SK-N-SH (cell line): ENCODE measurements around the gene IGFALS. TPM values are rescaled to one million over a fixed set of nuclear protein-coding genes. Genes with fewer than 3 reads are reported as not detected.

Experiments
- CTCF ChIA-PET: fragments of 300-600, 350-600 bp; formaldehyde crosslinking; extraction: SDS; loops from one replicate; lab custom pipeline; 2021; lab: Yijun Ruan, JAX
- POLR2A ChIA-PET: fragments of 350-600 bp; sonication (Branson Sonifier 250); formaldehyde crosslinking; extraction: SDS; loops from one replicate; lab custom pipeline; 2020; ENCODE audit warnings: antibody characterized with exemption, inconsistent platforms; lab: Yijun Ruan, JAX
- DNase-seq: peaks from one replicate; pipeline ENCODE4 v3.0.0; 2012
- H2AFZ ChIP-seq: fragments of 200-600 bp; sonication (generic); 2 replicates; pipeline ENCODE4 v1.8.1; 2016; ENCODE audit warnings: antibody characterized with exemption, mild to moderate bottlenecking, low read depth
- H3F3A ChIP-seq: fragments of 200-600 bp; sonication (generic); replicated peaks from 2 replicates; pipeline ENCODE3; 2016; ENCODE audit warnings: antibody characterized with exemption, mild to moderate bottlenecking; ENCODE audit not compliant: insufficient read depth
- H3K27ac ChIP-seq, 2 experiments: fragments of 200-500 bp in 1 of 2; fragments of 200-600 bp in 1 of 2; sonication (Bioruptor generic) in 1 of 2; sonication (generic), shearing (Covaris generic) in 1 of 2; 2 replicates each; pipeline versions ENCODE4 v1.5.1 to v1.6.1; 2014 to 2016; ENCODE audit warnings: low read depth in 2 of 2, inconsistent platforms in 1 of 2, low read length in 1 of 2, mild to moderate bottlenecking in 1 of 2, mixed read lengths in 1 of 2
- H3K27me3 ChIP-seq: fragments of 200-600 bp; sonication (generic), shearing (Covaris generic); 2 replicates; pipeline ENCODE4 v1.6.1; 2016; ENCODE audit warnings: mixed run types; ENCODE audit not compliant: insufficient read depth
- H3K36me3 ChIP-seq, 2 experiments: fragments of 200-500 bp in 1 of 2; fragments of 200-600 bp in 1 of 2; sonication (Bioruptor generic) in 1 of 2; sonication (generic) in 1 of 2; replicated peaks in 1 of 2; 2 replicates each; pipeline versions ENCODE3 to v1.5.1; 2014 to 2016; ENCODE audit warnings: low read length in 1 of 2, mild to moderate bottlenecking in 1 of 2; ENCODE audit not compliant: insufficient read depth in 2 of 2, control insufficient read depth in 1 of 2
- H3K4me1 ChIP-seq, 2 experiments: fragments of 200-500 bp in 1 of 2; fragments of 200-600 bp in 1 of 2; sonication (Bioruptor generic) in 1 of 2; sonication (generic), shearing (Covaris generic) in 1 of 2; 2 replicates each; pipeline versions ENCODE4 v1.5.1 to v1.6.1; 2014 to 2016; ENCODE audit warnings: low read depth in 1 of 2, low read length in 1 of 2, mixed run types in 1 of 2; ENCODE audit not compliant: insufficient read depth in 2 of 2, control insufficient read depth in 1 of 2
- H3K4me2 ChIP-seq: fragments of 200-600 bp; sonication (generic), shearing (Covaris generic); 2 replicates; pipeline ENCODE4 v1.6.1; 2017; ENCODE audit warnings: mixed run types
- H3K4me3 ChIP-seq, 2 experiments: fragments of 200-500 bp in 1 of 2; fragments of 200-600 bp in 1 of 2; sonication (Bioruptor generic) in 1 of 2; sonication (generic), shearing (Covaris generic) in 1 of 2; 2 replicates each; pipeline versions ENCODE4 v1.5.1 to v1.8.1; 2014 to 2016; ENCODE audit warnings: low read depth in 2 of 2, inconsistent platforms in 1 of 2, low read length in 1 of 2, mild to moderate bottlenecking in 1 of 2, mixed read lengths in 1 of 2, moderate library complexity in 1 of 2
- H3K79me2 ChIP-seq: fragments of 200-600 bp; sonication (generic); 2 replicates; pipeline ENCODE4 v1.8.1; 2017; ENCODE audit warnings: mild to moderate bottlenecking; ENCODE audit not compliant: insufficient read depth
- H3K9ac ChIP-seq: fragments of 200-600 bp; sonication (generic); 2 replicates; pipeline ENCODE4 v1.6.1; 2017; ENCODE audit warnings: mixed run types
- H3K9me2 ChIP-seq: fragments of 200-600 bp; sonication (generic); 2 replicates; pipeline ENCODE4 v1.6.1; 2017; ENCODE audit warnings: mixed run types
- H3K9me3 ChIP-seq: fragments of 200-600 bp; sonication (generic); 2 replicates; pipeline ENCODE4 v1.6.1; 2017; ENCODE audit warnings: mixed run types, mild to moderate bottlenecking, moderate library complexity
- H4K20me1 ChIP-seq: fragments of 200-600 bp; sonication (generic); 2 replicates; pipeline ENCODE4 v1.6.1; 2017; ENCODE audit warnings: mild to moderate bottlenecking, mixed run types; ENCODE audit not compliant: insufficient read depth
- EP300 ChIP-seq, 2 experiments: IDR thresholded peaks; 2 replicates each; pipeline versions ENCODE4 v1.4.0 to v1.6.1; 2012; ENCODE audit warnings: borderline replicate concordance in 1 of 2, low read depth in 1 of 2, low read length in 1 of 2
- FOXM1 ChIP-seq: IDR thresholded peaks from 2 replicates; pipeline ENCODE4 v1.4.0; 2012; ENCODE audit warnings: low read depth, mild to moderate bottlenecking
- GABPA ChIP-seq: IDR thresholded peaks from 2 replicates; pipeline ENCODE4 v1.4.0; 2012; ENCODE audit warnings: low read depth, mild to moderate bottlenecking
- JUND ChIP-seq: IDR thresholded peaks from 2 replicates; pipeline ENCODE4 v1.4.0; 2012
- MEF2A ChIP-seq: IDR thresholded peaks from 2 replicates; pipeline ENCODE4 v1.4.0; 2012; ENCODE audit warnings: low read depth, borderline replicate concordance
- MXI1 ChIP-seq: IDR thresholded peaks from 2 replicates; pipeline ENCODE4 v1.6.1; 2012; ENCODE audit warnings: mild to moderate bottlenecking, low read depth, low read length, improper control_type of control experiment
- NFIC ChIP-seq: IDR thresholded peaks from 2 replicates; pipeline ENCODE4 v1.4.0; 2012; ENCODE audit warnings: borderline replicate concordance
- POLR2AphosphoS5 ChIP-seq: IDR thresholded peaks from 2 replicates; pipeline ENCODE4 v1.6.1; 2012; ENCODE audit warnings: low read depth, low read length
- RCOR1 ChIP-seq: fragments of 150-350 bp; IDR thresholded peaks from 2 replicates; pipeline ENCODE4 v1.6.1; 2017; ENCODE audit warnings: antibody characterized with exemption, low read length
- RFX5 ChIP-seq: IDR thresholded peaks from 2 replicates; pipeline ENCODE4 v1.6.1; 2012; ENCODE audit warnings: mild to moderate bottlenecking, improper control_type of control experiment, low read length
- RXRA ChIP-seq: IDR thresholded peaks from 2 replicates; pipeline ENCODE4 v1.4.0; 2012; ENCODE audit warnings: low read depth, mild to moderate bottlenecking, borderline replicate concordance
- SIN3A ChIP-seq: IDR thresholded peaks from 2 replicates; pipeline ENCODE4 v1.6.1; 2012; ENCODE audit warnings: low read depth, mild to moderate bottlenecking, low read length, moderate library complexity, borderline replicate concordance
- SMC3 ChIP-seq: IDR thresholded peaks from 2 replicates; pipeline ENCODE4 v1.6.1; 2012; ENCODE audit warnings: low read depth, low read length, improper control_type of control experiment
- TCF12 ChIP-seq: IDR thresholded peaks from 2 replicates; pipeline ENCODE4 v1.4.0; 2012
- WGBS: methylation state at CpG from one replicate; pipeline ENCODE4 v1.1.6; 2017; ENCODE audit warnings: low lambda C conversion rate; 5-methylcytosine and 5-hydroxymethylcytosine counted together
- polyA plus RNA-seq, 3 experiments: library from polyadenylated mRNA; depleted of rRNA; stranded (reverse); fragments of >200 nt; gene quantifications; 2 replicates each; pipeline ENCODE4 v1.2.3, GENCODE V29; 2012
- TF ChIP-seq, protein P1 (sequence below): fragments of 200-600 bp; sonication (generic); IDR thresholded peaks from 2 replicates; pipeline ENCODE4 v1.6.1; 2017; ENCODE audit warnings: antibody characterized with exemption, mild to moderate bottlenecking, moderate library complexity

IGFALS gene
- polyA plus RNA-seq, 1 of the 3 experiments (the other 2 are of a cell fraction): 0.02 TPM

DNA sequence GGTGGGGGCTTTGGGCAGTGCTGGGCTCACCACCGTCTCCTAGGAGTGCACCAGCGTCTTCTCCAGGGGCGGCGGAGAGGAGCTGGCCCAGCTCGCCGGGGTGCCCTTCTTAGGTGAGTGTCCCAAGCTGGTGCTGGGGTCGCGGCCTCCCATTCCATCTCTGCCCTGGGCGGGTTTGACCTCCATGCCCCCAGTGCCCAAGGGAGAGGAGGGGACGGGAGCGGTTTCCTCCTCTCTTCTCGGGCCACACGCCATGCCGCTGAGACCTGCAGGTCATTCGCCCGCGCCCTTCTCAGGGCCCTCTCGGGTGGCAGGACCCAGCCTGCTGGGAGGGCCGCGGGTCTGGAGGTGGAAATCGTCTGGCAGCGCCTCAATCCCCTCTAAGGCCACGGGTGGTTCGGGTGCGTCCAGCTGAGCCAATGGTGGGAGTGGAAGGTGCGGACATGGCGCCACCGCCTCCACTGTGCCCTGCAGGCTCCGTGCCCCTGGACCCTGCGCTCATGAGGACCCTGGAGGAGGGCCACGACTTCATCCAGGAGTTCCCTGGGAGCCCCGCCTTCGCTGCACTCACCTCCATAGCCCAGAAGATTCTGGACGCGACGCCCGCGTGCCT, 5.3 kb downstream of the IGFALS start:
- no peak for DNase-seq
- ChIA-PET POLR2A (no interaction called here), CTCF (interaction anchor here (1.0 kb wide), 1 partner anchor 16 kb away, joined by 3 read pairs; the partner anchor contains the start of genes EME2 and MRPS34)
- WGBS: 92% methylated on average over 14 of the region's 38 CpGs
- H3K79me2 ChIP-seq: peaks cover 37% of the 10 kb centered on the region
- H3K27ac ChIP-seq: no peak overlapping the region
- no peak overlapping the region for H3K4me3 ChIP-seq
- peaks cover 6% of the 10 kb centered on the region; the same call in 1 of the 2 replicates for H4K20me1 ChIP-seq
- no peak overlapping the region for H3K9ac ChIP-seq
- no peaks in the 10 kb centered on the region for H3K9me2 ChIP-seq
- H3F3A ChIP-seq: peaks cover 3% of the 10 kb centered on the region
- H3K36me3 ChIP-seq: peaks cover 0 to 48% of the 10 kb centered on the region in 2 experiments
- H3K4me2 ChIP-seq: no peak overlapping the region
- H2AFZ ChIP-seq: no peak overlapping the region
- no peaks in the 10 kb centered on the region; a peak in 1 of 4 replicates for H3K4me1 ChIP-seq
- H3K27me3 ChIP-seq: no peaks in the 10 kb centered on the region
- TF ChIP-seq GABPA (no peak), MXI1 (no peak), SIN3A (no peak)
- no peaks in the 10 kb centered on the region for H3K9me3 ChIP-seq

DNA sequence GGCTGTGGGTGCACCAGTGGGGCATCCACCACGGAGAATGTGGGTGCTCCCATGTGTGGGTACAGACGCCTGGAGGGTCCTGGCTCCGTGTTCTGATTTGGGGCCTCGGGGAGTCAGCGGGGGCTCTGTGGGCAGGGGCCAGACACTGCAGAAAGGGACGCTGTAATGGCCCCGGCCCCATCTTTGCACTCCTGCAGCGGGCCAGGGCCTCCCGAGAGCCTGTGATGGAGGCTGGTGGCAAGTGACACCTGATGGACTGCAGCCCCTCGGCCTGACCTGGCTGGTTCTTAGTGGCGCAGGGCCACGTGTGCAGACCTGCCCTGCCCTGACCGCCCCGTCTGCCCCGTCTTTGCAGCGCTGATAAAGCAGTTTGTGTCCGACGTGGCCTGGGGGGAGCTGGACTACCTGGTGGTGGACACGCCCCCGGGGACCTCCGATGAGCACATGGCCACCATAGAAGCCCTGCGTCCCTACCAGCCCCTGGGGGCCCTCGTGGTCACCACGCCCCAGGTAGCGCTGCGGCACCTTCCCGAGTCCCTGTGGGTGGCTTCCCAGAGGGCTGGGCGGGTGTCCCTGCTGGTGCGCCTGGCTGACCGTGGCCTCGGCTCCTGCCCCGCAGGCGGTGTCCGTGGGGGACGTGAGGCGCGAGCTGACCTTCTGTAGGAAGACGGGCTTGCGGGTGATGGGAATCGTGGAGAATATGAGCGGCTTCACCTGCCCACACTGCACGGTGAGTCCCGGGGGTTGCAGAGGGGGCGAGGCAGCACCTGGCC, 6.0 kb downstream of the IGFALS start:
- no peaks in the 10 kb centered on the region for H3K9me3 ChIP-seq
- no peaks in the 10 kb centered on the region for H3K27me3 ChIP-seq
- DNase-seq: no peak
- H3K27ac ChIP-seq: no peak overlapping the region
- H3K36me3 ChIP-seq: peaks cover 0 to 48% of the 10 kb centered on the region in 2 experiments
- no peaks in the 10 kb centered on the region; a peak in 1 of 4 replicates for H3K4me1 ChIP-seq
- no peak overlapping the region for H2AFZ ChIP-seq
- peaks cover 41% of the 10 kb centered on the region for H3K79me2 ChIP-seq
- H3K9ac ChIP-seq: no peak overlapping the region
- no peak overlapping the region for H3K4me2 ChIP-seq
- WGBS: 93% methylated on average over 8 of the region's 44 CpGs
- CTCF ChIA-PET: no interaction called here
- peaks cover 3% of the 10 kb centered on the region for H3F3A ChIP-seq
- no peak overlapping the region for H3K4me3 ChIP-seq
- TF ChIP-seq EP300 (IDR thresholded peaks at IDR 0.05; ENCODE audit: borderline replicate concordance in 1 of 2, low read depth in 1 of 2, low read length in 1 of 2) (no peak), RCOR1 (no peak), NFIC (no peak), RFX5 (no peak), RXRA (no peak), TCF12 (no peak), FOXM1 (no peak), MEF2A (no peak), POLR2AphosphoS5 (no peak), SMC3 (no peak), JUND (no peak)
- TF ChIP-seq, protein P1, sequence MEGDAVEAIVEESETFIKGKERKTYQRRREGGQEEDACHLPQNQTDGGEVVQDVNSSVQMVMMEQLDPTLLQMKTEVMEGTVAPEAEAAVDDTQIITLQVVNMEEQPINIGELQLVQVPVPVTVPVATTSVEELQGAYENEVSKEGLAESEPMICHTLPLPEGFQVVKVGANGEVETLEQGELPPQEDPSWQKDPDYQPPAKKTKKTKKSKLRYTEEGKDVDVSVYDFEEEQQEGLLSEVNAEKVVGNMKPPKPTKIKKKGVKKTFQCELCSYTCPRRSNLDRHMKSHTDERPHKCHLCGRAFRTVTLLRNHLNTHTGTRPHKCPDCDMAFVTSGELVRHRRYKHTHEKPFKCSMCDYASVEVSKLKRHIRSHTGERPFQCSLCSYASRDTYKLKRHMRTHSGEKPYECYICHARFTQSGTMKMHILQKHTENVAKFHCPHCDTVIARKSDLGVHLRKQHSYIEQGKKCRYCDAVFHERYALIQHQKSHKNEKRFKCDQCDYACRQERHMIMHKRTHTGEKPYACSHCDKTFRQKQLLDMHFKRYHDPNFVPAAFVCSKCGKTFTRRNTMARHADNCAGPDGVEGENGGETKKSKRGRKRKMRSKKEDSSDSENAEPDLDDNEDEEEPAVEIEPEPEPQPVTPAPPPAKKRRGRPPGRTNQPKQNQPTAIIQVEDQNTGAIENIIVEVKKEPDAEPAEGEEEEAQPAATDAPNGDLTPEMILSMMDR: no peak
- no peaks in the 10 kb centered on the region for H3K9me2 ChIP-seq
- POLR2A ChIA-PET: no interaction called here
- peaks cover 6% of the 10 kb centered on the region; the same call in 1 of the 2 replicates for H4K20me1 ChIP-seq
